HG02610 (cell line): ENCODE results near the gene LPAR3.

Experiments used
- ATAC-seq: cut with Tn5 transposase; IDR thresholded peaks from one replicate; pipeline ENCODE4 v1.9.1; 2021; ENCODE audit warnings: mild to moderate bottlenecking, moderate library complexity; ENCODE audit not compliant: unreplicated experiment

The LPAR3 gene

DNA sequence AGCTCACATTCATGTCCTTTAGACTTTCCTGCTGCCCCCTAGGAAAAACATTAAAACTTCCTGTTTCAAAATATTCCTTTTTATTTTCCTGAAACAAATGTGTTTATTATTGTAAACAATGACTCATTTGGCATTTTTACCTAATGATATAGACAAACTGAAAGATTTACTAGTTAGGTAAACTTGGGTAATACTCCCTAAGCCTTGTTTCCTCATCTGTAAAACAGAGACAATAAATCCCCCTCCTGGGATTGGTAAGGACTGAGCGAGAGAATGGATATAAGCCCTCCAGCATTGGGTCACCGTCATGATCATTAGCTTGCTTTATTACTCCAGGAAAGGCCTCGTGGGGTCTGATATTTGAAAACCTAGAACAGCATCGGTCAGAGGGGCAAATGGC, 59.8 kb downstream of the LPAR3 start:
- ATAC-seq = no peak

DNA sequence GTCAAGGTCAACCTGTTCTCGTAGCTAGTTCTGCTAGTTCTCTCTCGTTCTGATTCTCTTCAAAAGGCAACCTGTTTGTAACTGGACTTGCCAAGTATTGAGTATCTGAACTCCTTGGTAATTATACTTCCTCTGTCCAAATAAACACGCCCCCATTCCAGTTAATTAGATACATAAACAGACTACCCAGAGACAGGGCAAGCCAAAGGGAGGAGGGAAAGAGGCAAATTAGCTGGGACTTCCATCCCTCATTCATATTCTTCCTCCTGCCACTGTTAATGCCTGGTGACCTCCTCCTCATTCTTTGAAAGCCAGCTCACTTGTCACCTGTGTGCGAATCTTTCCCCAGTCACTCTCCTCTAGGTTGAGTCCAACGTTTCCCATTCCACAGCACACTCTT, 62.9 kb downstream of the LPAR3 start:
- ATAC-seq = no peak

DNA sequence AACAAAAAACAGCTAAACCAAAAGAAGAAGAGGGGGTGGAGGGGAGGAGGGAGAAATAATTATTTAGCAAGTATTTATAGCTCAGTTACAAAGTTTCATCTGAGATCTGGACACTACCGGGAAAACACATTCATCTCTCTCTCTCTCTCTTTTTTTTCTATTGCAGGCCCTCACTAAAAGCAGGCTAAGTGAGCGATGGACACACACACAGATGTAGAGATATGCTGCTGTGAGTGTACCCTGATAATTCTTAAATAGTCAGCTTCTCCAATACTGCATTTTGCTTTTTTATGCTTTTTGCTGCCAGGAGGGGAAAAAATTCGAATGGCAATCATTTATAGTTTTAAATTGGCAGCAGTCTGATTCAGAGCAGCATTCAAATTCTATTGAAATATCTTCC, 65.0 kb downstream of the LPAR3 start:
- no peak for ATAC-seq

DNA sequence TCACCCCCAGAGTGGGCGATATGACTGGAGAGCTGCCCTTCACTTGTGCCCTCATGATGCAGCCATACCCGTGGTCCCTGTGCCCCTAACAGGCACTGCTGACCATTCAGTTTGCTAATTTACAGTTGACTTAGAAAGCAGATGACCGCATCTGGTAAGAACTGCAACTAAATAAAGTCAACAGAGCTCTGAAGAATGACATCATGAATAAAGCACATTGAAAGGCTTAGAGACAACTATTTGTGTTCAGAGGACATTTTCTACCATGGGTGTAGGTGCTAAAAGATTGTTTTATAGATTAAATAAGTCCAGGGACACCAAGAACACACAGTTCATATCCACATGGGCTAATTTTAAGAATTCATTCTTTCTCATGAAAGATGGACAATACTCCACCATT, 65.5 kb downstream of the LPAR3 start:
- ATAC-seq = no peak

DNA sequence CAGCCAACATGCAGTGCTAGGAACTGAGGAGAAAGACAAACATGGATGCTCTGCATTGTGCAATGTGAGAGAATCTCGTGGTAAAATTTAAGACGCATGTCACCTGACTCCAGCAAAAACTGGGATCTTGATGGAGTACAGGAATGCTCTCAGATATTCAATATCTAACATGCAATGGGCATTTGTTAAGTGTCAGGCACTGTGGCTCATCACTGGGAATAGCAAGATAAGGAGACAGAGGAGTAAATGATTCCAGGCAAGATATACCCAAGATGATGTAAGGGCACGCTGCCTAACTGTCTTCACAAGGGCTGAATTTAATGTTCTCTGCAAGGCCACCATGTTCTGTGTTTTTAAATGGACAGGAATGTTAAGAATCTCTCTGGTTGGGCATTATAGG, 67.8 kb downstream of the LPAR3 start:
- no peak for ATAC-seq

DNA sequence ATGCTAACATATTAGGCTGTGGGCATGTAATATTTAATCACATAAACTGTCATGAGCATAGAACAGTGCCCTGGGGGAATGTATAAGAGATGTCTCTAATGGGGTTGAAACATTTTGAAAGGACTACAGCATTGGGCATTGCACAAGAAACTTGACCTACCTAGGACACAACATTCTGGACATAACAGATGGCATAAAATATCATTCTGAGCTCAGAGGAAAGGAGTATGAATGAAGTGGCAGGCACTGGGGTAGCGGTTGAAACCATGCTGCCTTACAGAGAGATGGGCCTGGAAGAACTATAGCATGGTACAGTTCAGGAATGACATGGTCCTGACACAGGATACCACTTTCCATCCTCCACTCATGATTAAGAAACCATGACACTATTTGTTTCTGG, 69.0 kb downstream of the LPAR3 start:
- no peak for ATAC-seq

DNA sequence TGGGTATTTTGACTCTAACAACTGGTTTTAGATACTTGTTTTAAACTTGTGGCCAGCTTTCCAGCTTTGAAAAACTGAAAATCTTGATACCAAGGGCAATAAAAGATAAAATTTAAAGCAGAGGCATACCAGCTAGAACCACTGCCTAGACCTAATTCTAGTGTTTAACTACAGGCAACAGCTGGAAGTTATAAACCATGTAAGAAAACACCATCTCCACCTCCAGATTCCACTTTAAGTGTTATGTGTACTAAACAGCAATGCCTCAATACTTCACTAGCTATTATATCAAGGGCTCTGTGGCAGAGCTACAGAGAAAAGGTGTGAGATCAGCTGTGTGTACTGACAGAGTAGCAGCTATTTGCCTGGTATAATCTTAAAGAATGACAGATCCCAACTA, 69.5 kb downstream of the LPAR3 start:
- no peak for ATAC-seq

DNA sequence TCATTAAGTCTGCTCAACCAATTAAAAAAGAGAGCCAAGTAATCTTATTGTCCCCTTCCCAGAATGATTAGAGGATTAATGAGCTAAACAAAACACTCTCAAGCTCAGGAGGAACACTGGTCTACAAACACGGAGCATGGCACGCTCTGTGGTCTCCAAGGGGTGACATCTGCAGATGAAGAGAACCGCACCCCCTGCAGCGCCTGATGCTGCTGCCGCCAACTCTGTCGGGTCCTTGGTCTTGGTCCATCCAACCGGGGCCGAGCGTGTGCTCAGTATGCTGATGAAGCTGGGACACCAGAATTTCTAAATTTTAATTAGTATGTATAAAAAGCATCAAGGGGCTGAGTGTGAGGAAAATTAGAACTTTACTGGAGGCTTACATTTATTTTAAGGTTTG, 82.7 kb downstream of the LPAR3 start:
- no peak for ATAC-seq

DNA sequence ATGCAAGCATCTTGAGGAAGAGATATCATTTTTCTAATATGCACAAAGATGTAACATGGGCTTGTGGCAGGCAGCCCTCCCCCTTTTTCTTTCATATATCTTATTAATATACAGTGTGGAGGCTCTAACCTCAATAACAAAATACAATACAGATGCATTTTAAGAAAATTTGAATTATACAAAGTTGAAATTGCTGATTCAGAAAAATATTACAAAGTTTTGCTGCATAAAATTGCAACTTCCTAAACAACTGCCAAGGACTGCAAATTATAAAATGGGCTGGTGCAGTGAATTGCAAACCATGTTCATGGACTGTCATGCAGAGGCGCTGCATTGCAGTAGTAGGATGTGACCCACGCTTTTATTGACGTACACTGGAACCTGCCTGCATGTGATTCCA, 84.0 kb downstream of the LPAR3 start:
- no peak for ATAC-seq

DNA sequence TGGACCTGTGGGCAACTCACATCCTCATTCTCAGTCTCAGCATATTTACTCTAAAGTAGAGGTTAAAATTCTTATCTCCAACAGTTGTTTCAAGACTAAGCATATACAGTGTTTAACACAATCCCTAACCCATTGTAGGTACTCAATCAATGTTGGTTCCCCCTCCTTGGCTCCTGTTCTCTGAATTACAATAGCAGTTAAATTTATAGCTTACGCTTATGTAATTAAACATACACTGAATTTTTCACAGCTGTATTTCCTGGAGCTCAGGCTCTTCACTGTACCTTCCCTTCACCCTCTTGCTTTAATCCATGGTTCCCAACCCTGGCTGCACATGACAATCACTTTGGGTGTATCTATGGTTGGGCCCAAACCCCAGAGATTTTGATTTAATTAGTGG, 89.4 kb downstream of the LPAR3 start:
- no peak for ATAC-seq

DNA sequence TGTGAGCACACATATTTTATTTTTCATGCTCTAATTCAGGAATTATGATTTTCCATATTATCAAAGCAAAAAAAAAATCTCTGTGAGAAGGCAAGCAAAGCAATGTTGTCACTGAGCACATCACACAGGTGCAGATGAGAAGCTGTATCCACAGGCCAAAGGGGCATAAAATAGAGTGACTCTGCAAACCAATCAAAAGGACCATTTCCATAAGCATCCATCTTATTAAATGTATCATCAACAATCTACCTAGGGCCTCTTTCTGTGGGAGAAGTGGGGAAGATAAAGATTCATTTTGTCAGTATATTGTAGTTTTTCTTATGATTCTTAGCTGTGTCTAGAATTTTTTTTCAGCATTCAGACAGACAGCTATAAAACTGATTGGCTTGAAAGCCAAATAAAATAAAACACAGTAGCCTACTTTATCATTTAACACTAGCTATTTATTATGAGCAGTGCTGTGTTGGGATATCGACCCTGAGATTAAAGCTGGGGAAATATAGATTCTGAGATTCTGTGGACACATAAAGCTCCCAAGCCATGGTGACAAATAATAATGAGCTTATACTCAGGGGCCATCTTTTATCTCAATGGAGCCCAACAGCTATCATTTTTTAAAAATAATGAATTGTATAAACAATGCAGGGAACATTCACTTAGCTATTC, 90.3 kb downstream of the LPAR3 start:
- ATAC-seq = no peak

DNA sequence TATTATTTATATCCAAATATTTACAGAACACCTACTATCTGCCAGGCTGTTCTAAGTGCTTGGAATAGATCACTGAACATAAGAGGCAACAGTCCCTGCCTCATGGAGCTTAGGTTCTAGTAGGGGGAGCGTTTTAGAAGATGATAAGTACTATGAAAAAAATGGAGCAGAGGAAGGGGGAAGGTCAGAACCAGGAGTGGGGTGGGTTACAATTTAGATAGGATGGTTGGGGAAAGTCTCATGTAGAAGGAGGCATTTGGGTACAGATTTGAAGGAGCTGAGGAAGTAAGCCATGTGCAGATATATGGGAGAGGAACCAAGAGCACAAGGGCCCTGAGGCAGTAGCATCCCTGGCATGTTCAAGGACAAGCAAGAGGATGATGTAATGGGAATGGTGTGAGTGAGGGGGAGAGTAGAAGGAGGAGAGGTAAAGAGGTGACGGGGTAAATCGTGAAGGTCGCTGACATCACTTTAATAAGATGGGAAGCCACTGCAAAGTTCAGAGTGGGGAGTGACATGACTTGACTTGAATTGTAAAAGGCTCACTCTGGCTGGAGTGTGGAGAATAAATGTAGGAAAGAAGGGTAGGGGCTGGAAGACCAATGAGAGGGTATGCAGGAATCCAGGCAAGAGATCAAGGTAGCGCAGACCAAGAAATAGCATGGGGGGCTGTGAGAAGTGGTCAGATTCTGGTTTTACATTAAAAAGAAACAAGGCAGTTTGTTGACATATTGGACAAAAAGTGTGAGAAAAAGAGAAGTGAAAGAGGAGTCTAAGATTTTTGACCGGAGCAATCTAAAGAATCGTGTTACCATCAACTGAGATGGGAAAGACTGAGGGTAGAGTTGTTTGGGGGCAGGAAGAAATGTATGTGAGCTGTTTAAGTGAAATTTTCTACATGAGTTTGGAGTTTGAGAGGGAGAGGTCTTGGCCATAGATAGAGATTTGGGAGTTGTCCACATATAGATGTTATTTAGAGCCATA, 92.6 kb downstream of the LPAR3 start:
- no peak for ATAC-seq

DNA sequence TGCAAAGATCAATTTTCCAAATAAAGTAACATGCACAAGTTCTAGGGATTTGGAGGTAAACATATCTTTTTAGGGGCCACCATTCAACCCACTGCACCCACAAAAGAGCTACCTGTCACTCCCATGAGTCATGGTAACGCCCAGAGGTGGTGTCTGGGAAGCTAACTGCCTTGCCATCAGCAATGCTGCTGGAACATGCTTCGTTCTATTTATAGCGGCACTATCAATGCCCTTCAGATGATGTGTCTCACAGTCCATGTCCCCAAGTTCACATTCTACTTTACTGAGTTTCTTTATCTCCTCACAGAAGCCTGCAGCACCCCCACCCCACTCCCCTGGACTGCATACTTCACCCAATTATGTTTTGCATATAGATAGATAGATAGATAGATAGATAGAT, 95.4 kb downstream of the LPAR3 start:
- no peak for ATAC-seq

DNA sequence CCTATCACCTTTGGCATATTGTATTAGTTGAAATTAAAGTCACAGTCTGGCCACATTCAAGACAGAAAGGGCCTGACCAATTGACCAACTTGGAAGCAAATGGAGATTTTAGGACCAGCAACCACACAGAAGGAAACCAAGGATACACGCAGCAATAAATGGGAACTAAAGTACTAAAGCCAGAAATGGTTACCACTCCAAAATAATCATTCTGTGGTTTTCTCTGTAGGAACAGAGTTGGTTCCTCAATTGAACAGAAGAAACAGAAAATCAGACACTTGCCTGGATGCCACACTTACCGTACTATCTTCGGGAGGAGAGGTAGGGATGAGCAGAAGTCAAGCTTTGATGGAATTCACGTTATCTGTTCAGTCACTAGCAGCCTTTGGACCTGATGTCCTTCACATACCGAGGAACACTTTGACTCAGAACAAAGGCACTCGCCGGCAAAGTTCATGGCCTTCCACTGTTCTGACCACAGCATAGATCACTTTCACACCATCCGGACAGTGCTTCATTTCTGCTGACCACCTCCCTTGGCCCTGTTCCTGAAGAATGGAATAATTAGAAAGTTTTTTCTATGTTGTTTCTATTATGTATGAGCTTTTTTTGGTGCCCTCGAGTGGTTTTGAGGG, 96.9 kb downstream of the LPAR3 start:
- no peak for ATAC-seq

DNA sequence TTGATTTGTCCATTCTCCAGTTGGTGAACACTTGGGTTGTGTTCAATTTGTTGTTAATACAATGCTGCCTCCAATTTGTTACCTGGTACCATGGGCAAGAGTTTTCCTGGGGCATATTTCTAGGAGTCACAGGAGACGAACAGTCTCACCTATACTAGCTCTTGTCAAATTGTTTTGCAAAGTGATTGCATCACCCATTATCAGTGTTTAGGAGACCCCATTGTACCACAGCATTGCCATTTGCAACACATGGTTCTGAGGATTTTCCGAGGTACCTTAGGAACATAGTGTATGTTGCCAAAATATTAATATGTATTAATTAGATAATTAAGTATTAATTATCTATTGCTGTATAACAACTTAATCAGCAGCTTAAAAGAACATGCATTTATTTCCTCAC, 97.8 kb downstream of the LPAR3 start:
- ATAC-seq = no peak

DNA sequence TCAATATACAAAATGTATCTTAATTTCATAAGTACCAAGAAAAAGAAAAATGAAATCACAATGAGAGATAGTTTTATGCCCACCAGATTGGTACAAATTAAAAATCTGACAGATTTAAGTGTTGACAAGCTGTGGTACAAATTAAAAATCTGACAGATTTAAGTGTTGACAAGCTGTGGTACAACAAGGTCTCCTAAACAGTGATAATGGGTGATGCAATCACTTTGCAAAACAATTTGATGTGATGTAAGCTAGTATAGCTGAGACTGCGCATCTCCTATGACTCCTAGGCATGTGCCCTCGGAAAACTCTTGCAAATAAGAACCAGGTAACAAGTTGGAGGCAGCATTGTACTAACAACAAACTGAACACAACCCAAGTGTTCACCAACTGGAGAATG, 100.6 kb downstream of the LPAR3 start:
- no peak for ATAC-seq

DNA sequence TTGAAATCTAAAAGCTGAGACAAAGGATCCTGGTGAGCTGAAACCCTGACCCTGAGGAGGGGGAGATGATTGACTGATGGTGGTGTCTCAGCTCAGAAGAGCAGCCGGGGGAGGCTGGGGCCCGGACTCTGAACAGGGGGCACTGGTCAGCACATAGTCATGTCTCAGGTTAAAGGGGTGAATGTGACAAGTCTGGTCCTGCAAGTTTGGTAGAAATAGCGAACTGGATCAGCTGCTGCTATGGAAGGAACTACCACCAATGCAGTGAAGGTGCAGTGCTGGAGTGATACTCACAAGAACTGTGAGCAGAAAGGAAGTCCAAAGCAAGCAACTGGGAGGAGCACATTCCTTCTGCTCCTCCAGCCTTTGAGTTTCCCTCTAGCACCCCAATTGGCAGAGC, 104.0 kb downstream of the LPAR3 start:
- ATAC-seq = no peak

DNA sequence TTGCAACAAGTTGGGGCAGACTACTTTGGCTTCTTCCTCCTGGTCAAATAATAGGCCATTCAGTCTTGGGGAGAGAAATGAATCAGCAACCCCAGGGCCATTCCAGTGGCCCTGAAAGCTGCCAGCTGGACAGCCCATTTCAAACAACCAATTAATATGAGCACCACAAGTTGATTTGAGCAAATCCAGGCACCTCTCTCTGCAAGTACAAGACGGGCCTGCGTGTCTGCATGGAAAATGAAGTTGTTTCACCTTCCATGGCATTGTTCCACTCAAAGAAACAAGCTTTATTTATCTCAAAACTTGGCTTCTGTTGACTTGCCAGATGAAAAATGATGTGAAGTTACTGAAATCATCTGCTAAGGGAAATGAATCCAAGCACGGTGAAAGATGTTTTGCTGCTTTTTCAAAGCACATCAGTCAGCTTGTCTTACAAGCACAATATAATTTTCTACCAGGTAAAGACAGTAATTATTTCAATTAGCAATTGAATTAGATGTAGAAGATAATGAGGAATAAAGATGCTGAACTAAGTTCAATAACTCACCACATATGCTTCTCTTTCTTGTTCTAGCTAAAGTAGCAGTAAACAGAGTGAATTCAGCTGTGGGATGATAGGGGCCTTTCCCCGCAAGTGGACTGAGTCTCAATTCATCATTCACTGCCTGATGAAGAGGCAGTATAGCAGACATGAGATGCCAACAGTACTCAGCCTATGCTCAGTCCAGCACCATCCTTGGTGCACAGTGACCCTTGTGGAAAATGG, 107.6 kb downstream of the LPAR3 start:
- no peak for ATAC-seq

DNA sequence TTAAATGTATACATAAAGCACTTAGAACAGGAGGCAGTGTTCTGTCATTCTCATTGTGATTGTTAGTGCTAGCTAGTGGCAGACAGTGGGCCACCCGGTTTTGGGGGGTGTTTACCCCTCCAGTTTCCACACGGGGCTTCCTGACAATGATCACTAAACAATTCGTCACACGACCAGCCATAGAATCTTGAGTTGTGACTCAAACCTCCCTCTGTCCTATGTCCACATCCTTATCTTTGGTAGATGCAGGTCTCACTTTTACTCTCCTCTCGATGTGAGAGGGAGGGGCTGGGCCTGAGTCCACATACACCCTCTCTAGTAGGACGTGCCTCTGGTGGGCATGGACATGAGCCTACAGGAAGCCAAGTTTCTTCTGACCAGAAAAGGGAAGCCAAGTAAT, 110.1 kb downstream of the LPAR3 start:
- ATAC-seq = no peak

DNA sequence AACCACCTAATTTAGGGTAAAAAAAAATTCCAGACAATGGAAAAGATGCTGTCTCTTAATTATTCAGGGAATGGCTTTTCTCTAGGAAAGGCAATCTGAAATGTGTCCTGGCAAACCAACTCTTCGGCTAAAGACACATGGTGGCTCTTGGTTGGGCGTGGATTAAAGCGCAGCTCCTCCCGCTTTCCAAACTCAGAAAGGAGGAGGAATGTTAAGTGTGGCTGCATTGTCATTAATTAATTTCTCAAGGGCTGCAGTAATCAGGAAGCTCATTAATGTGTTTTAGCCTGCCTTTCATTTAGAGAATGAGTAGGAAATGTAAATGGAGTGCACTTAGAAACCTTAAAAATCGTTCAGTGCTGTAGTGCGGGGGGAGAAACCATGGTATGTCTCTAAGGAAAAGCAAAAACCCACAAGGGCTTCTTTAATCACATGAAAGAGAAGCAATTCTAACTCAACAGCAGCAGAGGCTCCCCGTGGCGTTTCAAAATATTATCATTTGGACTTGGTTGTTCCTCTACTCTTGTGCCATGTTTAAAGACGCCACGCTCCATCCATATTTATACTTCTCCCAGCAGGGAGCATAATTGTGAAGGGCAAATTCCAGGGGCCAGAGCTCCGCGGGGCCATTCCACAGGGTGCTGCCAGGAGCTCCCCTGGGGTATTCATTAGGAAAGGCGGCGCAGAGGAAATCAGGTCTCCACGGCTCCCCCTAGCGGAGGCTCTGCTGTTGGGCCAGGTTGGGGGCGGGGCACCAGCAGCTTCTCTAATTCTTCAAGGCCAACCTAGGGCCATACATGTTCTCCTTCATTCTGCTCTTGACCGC, 110.8 kb downstream of the LPAR3 start:
- no peak for ATAC-seq
